HCT116 (cell line): ENCODE results near the gene CHRNA4. TPM values are rescaled to one million over a fixed set of nuclear protein-coding genes. Genes with fewer than 3 reads are reported as not detected.

Experiments used
- ATAC-seq: fragments of 200-7000 bp; cut with Tn5 transposase; 2 replicates; pipeline ENCODE4 v1.9.1; 2020; ENCODE audit warnings: mild to moderate bottlenecking, moderate library complexity
- BruUV-seq: library from RNA; stranded (reverse); fragments of 400-500 nt; replicated peaks from 2 replicates; lab custom pipeline; 2021; lab: Mats Ljungman, UMichigan
- CTCF ChIA-PET: fragments of 300-600 bp; sonication (Branson Sonifier 250); formaldehyde crosslinking; loops from one replicate; lab custom pipeline; 2021; ENCODE audit warnings: antibody characterized with exemption; lab: Charles Lee
- POLR2A ChIA-PET: fragments of 300-600, 350-600 bp; sonication (Branson Sonifier 250); formaldehyde crosslinking; loops from one replicate; lab custom pipeline; 2021; ENCODE audit warnings: antibody characterized with exemption; lab: Charles Lee
- RAD21 ChIA-PET, 2 experiments: fragments of 300-600 bp; sonication (Branson Sonifier 250); formaldehyde crosslinking; loops; one replicate each; lab custom pipeline; 2023; ENCODE audit warnings: low total read pairs in 2 of 2; ENCODE audit not compliant: uncharacterized antibody in 2 of 2, unreplicated experiment in 2 of 2, low non-redundant PET in 1 of 2; lab: Charles Lee
- DNase-seq: peaks from one replicate; pipeline ENCODE4 v3.0.0-alpha.2; 2010; ENCODE audit warnings: low read depth, low spot score
- H2AFZ ChIP-seq: fragments of 200-600 bp; shearing (Covaris generic), sonication (generic); 2 replicates; pipeline ENCODE4 v1.6.1; 2017; ENCODE audit warnings: low read depth, mixed run types, mixed read lengths, antibody characterized with exemption, low read length; ENCODE audit not compliant: poor library complexity, severe bottlenecking
- H3K27ac ChIP-seq: 2 replicates; pipeline ENCODE4 v1.5.1; 2012; ENCODE audit warnings: low read depth, low read length
- H3K27me3 ChIP-seq: fragments of 200-600 bp; sonication (generic); 2 replicates; pipeline ENCODE4 v1.6.1; 2016; ENCODE audit warnings: mixed run types, low read length, mixed read lengths; ENCODE audit not compliant: insufficient read depth
- H3K36me3 ChIP-seq, 2 experiments: fragments of 200-500 bp in 1 of 2; fragments of 200-600 bp in 1 of 2; sonication (Bioruptor generic) in 1 of 2; sonication (generic) in 1 of 2; 2 replicates each; pipeline versions ENCODE4 v1.5.1 to v1.6.1; 2014 to 2016; ENCODE audit warnings: low read length in 2 of 2, inconsistent platforms in 1 of 2, mixed read lengths in 1 of 2, mixed run types in 1 of 2; ENCODE audit not compliant: insufficient read depth in 2 of 2, control insufficient read depth in 1 of 2
- H3K4me1 ChIP-seq, 2 experiments: fragments of 200-600 bp in 1 of 2; sonication (generic) in 1 of 2; 2 replicates each; pipeline versions ENCODE4 v1.5.1 to v1.6.1; 2012 to 2017; ENCODE audit warnings: low read length in 2 of 2, inconsistent platforms in 1 of 2, mild to moderate bottlenecking in 1 of 2, mixed read lengths in 1 of 2, mixed run types in 1 of 2, moderate library complexity in 1 of 2; ENCODE audit not compliant: insufficient read depth in 2 of 2, control insufficient read depth in 1 of 2
- H3K4me2 ChIP-seq: fragments of 200-600 bp; sonication (generic); 2 replicates; pipeline ENCODE4 v1.6.1; 2017; ENCODE audit warnings: mixed run types, low read length, mixed read lengths
- H3K4me3 ChIP-seq, 2 experiments: fragments of 200-600 bp in 1 of 2; sonication (generic) in 1 of 2; replicated peaks in 1 of 2; 2 replicates each; pipeline ENCODE4 v1.5.1; 2011 to 2016; ENCODE audit warnings: low read length in 2 of 2, control low read depth in 1 of 2, low read depth in 1 of 2, mild to moderate bottlenecking in 1 of 2, mixed read lengths in 1 of 2, mixed run types in 1 of 2
- H3K79me2 ChIP-seq: fragments of 200-600 bp; sonication (generic); 2 replicates; pipeline ENCODE4 v1.6.1; 2017; ENCODE audit warnings: mild to moderate bottlenecking, mixed run types, low read length, moderate library complexity, mixed read lengths; ENCODE audit not compliant: insufficient read depth
- H3K9ac ChIP-seq: fragments of 200-600 bp; sonication (generic); 2 replicates; pipeline ENCODE4 v1.6.1; 2016; ENCODE audit warnings: low read length, mixed read lengths
- H3K9me2 ChIP-seq: fragments of 200-600 bp; sonication (generic), shearing (Covaris generic); 2 replicates; pipeline ENCODE4 v1.6.1; 2017; ENCODE audit warnings: mixed run types, mild to moderate bottlenecking, moderate library complexity; ENCODE audit not compliant: insufficient read depth
- H3K9me3 ChIP-seq, 2 experiments: fragments of 200-500 bp in 1 of 2; fragments of 200-600 bp in 1 of 2; sonication (Bioruptor generic) in 1 of 2; sonication (generic) in 1 of 2; 2 replicates each; pipeline ENCODE4 v1.6.1; 2014 to 2017; ENCODE audit warnings: low read length in 2 of 2, mixed read lengths in 2 of 2, inconsistent platforms in 1 of 2, low read depth in 1 of 2, mild to moderate bottlenecking in 1 of 2, mixed run types in 1 of 2, moderate library complexity in 1 of 2; ENCODE audit not compliant: control insufficient read depth in 1 of 2, insufficient read depth in 1 of 2
- H4K20me1 ChIP-seq: fragments of 200-600 bp; sonication (generic), shearing (Covaris generic); 2 replicates; pipeline ENCODE4 v1.6.1; 2017; ENCODE audit warnings: mixed run types, mild to moderate bottlenecking, moderate library complexity; ENCODE audit not compliant: insufficient read depth
- ATF3 ChIP-seq: IDR thresholded peaks from 2 replicates; pipeline ENCODE4 v1.6.1; 2012
- CBX3 ChIP-seq: IDR thresholded peaks from 2 replicates; pipeline ENCODE4 v1.6.1; 2012; ENCODE audit warnings: low read depth
- CEBPB ChIP-seq: IDR thresholded peaks from 2 replicates; pipeline ENCODE4 v1.6.1; 2012; ENCODE audit warnings: low read depth
- CTCF ChIP-seq, 3 experiments: fragments of 200-600 bp in 1 of 3; sonication (generic) in 1 of 3; IDR thresholded peaks in 2 of 3; conservative IDR thresholded peaks in 1 of 3; 2 replicates each; pipeline ENCODE4 v1.5.1; 2012 to 2017; ENCODE audit warnings: low read depth in 2 of 3, low read length in 2 of 3, antibody characterized with exemption in 1 of 3, borderline replicate concordance in 1 of 3, control low read depth in 1 of 3, mild to moderate bottlenecking in 1 of 3, mixed read lengths in 1 of 3, mixed run types in 1 of 3, moderate library complexity in 1 of 3; ENCODE audit not compliant: insufficient read depth in 1 of 3
- EGR1 ChIP-seq: IDR thresholded peaks from 2 replicates; pipeline ENCODE4 v1.6.1; 2012; ENCODE audit warnings: low read depth
- EZH2 ChIP-seq: fragments of 200-600 bp; sonication (generic); IDR thresholded peaks from 2 replicates; pipeline ENCODE4 v1.6.1; 2017; ENCODE audit warnings: antibody characterized with exemption, mixed run types
- EZH2phosphoT487 ChIP-seq: fragments of 200-600 bp; IDR thresholded peaks from 2 replicates; pipeline ENCODE4 v1.6.1; 2018; ENCODE audit warnings: antibody characterized with exemption, borderline replicate concordance
- MAX ChIP-seq: IDR thresholded peaks from 2 replicates; pipeline ENCODE4 v1.6.1; 2012
- RAD21 ChIP-seq: IDR thresholded peaks from 2 replicates; pipeline ENCODE4 v1.6.1; 2012; ENCODE audit warnings: low read depth, mild to moderate bottlenecking
- SIN3A ChIP-seq: IDR thresholded peaks from 2 replicates; pipeline ENCODE4 v1.6.1; 2012; ENCODE audit warnings: low read depth
- SRF ChIP-seq: IDR thresholded peaks from 2 replicates; pipeline ENCODE4 v1.6.1; 2012; ENCODE audit warnings: low read depth
- intact Hi-C: fragments of 100-400 bp; cut with micrococcal nuclease; formaldehyde crosslinking; loops from 2 replicates; pipeline ENCODE4 v1.10.0; 2022
- total RNA-seq: library from RNA; stranded (reverse); gene quantifications from one replicate; pipeline ENCODE4 v1.2.1, GENCODE V29; 2021; ENCODE audit not compliant: unreplicated experiment

Gene CHRNA4
- total RNA-seq, 1 experiment from 2014 or later, result not detected

GRCh38 chr20:63394069-63394919 is 33.1 kb upstream of the CHRNA4 start:
- ATAC-seq (no peak), DNase-seq (no peak)
- H3K27me3 ChIP-seq, result no peaks in the 10 kb centered on the region
- no TSS peak for BruUV-seq
- 0 out of 4 replicates have a peak, but pooled peaks cover 0 to 6% of the 10 kb centered on the region in 2 experiments for H3K9me3 ChIP-seq
- H3K9ac ChIP-seq, result no peak overlapping the region
- no peak overlapping the region for H3K4me3 ChIP-seq
- intact Hi-C loops, result no loop called here
- CTCF ChIA-PET, result no interaction called here
- no peak overlapping the region for H2AFZ ChIP-seq
- no peaks in the 10 kb centered on the region for H3K36me3 ChIP-seq
- no peaks in the 10 kb centered on the region for H3K9me2 ChIP-seq
- no peak overlapping the region for H3K27ac ChIP-seq
- POLR2A ChIA-PET, result no interaction called here
- RAD21 ChIA-PET, result no interaction called here
- H3K79me2 ChIP-seq, result no peaks in the 10 kb centered on the region
- TF ChIP-seq EZH2phosphoT487, result no peak
- no peak for TF ChIP-seq CTCF (IDR thresholded peaks at IDR 0.05 in 2 of 3, conservative IDR thresholded peaks at IDR 0.05 in 1 of 3; ENCODE audit: borderline replicate concordance in 1 of 3, insufficient read depth in 1 of 3, low read depth in 2 of 3, low read length in 2 of 3)
- TF ChIP-seq, all 23 proteins: peak for 0
- H4K20me1 ChIP-seq, result no peaks in the 10 kb centered on the region
- H3K4me2 ChIP-seq, result no peak overlapping the region
- H3K4me1 ChIP-seq, result no peaks in the 10 kb centered on the region

- RAD21 ChIA-PET, result no interaction called here
- Histone ChIP-seq H3K4me1 (no peaks in the 10 kb centered on the region), H3K36me3 (no peaks in the 10 kb centered on the region), H3K9ac (no peak overlapping the region), H3K79me2 (no peaks in the 10 kb centered on the region), H3K4me3 (no peak overlapping the region), H3K27ac (no peak overlapping the region), H3K4me2 (no peak overlapping the region), H2AFZ (no peak overlapping the region), H3K27me3 (no peaks in the 10 kb centered on the region), H3K9me2 (no peaks in the 10 kb centered on the region), H4K20me1 (no peaks in the 10 kb centered on the region), H3K9me3 (0 out of 4 replicates have a peak, but pooled peaks cover 0 to 6% of the 10 kb centered on the region in 2 experiments)
- DNase-seq (no peak), ATAC-seq (no peak)
- intact Hi-C loops, result no loop called here
- CTCF ChIA-PET, result no interaction called here
- BruUV-seq, result no TSS peak
- POLR2A ChIA-PET, result no interaction called here
- no peak for TF ChIP-seq SIN3A
- no peak for TF ChIP-seq EGR1
- no peak for TF ChIP-seq EZH2
- TF ChIP-seq CBX3, result no peak
- TF ChIP-seq CEBPB, result no peak
- TF ChIP-seq CTCF (IDR thresholded peaks at IDR 0.05 in 2 of 3, conservative IDR thresholded peaks at IDR 0.05 in 1 of 3; ENCODE audit: borderline replicate concordance in 1 of 3, insufficient read depth in 1 of 3, low read depth in 2 of 3, low read length in 2 of 3), result no peak
- no peak for TF ChIP-seq MAX
- TF ChIP-seq SRF, result no peak
- TF ChIP-seq RAD21, result no peak
- TF ChIP-seq ATF3, result no peak
Measured at GRCh38 chr20:63393566-63393965, 32.4 kb upstream of the CHRNA4 start.
